ENCODE results near the gene LDOC1.
"Not testable (repeated sequence)": the region's sequence is repeated elsewhere in the genome, so short reads cannot be mapped to it uniquely, and the experiment has no call there.

The LDOC1 gene

DNA sequence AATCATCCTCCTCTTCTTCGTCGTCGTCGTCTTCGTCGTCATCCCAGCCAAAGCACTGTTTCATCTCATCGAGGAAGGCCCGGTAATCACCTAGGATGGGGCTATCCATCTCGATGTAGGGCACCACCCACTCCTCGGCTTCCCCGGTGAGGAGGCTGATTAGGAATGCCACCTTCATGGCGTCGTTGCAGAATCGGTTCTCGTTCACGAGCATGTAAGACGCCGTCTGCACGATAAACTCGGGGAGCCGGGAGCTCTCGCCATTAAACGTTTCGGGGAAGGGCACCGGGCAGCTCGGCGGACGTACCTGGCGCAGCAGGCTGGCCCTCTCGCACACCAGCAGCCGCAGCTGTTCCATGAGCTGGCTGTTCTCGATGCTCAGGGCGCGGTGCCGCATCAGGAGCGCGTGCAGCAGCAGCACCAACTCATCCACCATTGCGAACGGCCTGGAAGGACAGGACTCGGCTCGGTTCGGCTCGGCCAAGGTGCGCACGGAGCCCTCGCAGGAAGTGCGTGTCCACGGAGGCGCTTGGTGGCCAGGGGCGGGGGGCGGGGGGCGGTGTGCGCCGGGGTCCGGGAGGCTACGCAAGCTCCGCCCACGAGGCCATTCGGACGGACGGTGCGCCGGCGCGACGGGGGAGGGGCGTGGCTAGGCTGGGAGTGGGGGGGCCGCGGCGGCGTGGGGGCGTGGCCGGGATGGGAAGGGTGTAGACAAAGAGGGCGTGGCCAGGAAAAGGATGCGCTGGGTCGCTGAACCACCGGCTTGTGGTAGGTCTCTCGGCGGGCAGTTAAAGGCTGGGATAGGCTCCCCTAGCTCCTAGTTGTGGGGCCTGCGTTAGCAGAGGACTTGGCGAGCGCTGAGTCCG, at the start of gene LDOC1:
Gene LDOC1 (minus strand): TSS at position 544 of the 866 bp plus-strand sequence. CDS start 108 bp downstream, at position 436.
- DNase-seq (ENCODE audit: low spot score), result peak; percentile 75

GRCh38 chrX:141221611-141222010, 44.7 kb upstream of the LDOC1 start:
- no peak for DNase-seq (ENCODE audit: low spot score)

DNA sequence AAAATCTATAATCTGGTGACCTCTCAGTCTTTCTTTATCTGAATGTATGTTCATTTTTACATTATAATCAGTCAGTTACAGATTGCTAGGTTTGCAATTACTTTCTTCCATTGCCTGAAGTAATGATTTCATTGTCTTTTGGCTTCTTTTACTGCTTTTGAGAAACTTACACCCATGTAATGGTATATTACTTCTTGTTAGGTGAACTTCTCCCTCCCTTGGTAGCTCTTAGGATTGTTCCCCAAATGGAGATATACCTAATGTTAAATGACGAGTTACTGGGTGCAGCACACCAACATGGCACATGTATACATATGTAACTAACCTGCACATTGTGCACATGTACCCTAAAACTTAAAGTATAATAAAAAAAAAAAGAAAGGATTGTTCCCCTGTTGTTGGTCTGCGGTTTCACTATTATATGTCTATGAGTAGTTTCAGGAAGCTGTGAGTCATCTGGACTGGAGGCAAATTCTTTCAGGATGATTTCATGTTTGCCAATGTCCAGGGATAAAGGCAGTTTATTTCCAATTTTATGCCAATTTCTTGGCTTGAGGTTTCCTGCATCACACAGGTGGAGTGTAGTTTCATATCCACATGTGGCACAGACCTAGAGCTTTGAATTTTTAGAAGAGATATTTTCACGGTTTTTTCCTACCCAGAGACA, 43.5 kb upstream of the LDOC1 start:
- no peak for DNase-seq (ENCODE audit: low spot score)

- DNase-seq (ENCODE audit: low spot score), result no peak
Measured at GRCh38 chrX:141214196-141214595, 37.3 kb upstream of the LDOC1 start.

- no peak for DNase-seq (ENCODE audit: low spot score)
Measured at GRCh38 chrX:141201962-141202361, 25.0 kb upstream of the LDOC1 start.

DNA sequence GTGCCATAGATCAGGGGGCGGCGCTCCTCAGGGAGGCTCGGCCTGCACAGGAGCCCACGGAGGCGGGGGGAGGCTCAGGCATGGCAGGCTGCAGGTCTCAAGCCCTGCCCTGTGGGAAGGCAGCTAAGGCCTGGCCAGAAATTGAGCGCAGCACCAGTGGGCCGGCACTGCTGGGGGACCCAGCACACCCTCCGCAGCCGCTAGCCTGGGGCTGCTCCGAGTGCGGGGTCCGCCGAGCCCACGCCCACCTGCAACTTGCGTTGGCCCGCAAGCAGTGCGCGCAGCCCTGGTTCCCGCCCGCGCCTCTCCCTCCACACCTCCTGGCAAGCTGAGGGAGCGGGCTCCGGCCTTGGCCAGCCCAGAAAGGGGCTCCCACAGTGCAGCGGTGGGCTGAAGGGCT, 11.6 kb upstream of the LDOC1 start:
- not testable (repeated sequence) for DNase-seq (ENCODE audit: low spot score)

DNA sequence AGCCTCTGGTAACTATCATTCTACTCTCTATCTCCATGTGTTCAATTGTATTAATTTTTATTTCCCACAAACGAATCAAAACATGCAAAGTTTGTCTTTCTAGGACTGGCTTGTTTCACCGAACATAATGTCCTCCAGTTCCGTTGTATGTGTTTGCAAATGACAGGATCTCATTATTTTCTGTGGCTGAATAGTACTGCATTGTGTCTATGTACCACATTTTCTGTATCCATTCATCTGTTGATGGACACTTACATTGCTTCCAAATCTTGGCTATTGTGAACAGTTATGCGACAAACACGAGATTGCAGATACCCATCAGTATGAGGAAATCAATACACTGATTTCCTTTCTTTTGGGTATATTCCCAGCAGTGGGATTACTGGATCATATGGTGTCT, 8.4 kb upstream of the LDOC1 start:
- DNase-seq (ENCODE audit: low spot score), result no peak

- no peak for DNase-seq (ENCODE audit: low spot score)
Measured at GRCh38 chrX:141183000-141183399, 6.1 kb upstream of the LDOC1 start.

GRCh38 chrX:141180851-141181250, 3.9 kb upstream of the LDOC1 start:
- DNase-seq (ENCODE audit: low spot score), result no peak

GRCh38 chrX:141175786-141176185, 1.1 kb downstream of the LDOC1 start:
- no peak for DNase-seq (ENCODE audit: low spot score)

DNA sequence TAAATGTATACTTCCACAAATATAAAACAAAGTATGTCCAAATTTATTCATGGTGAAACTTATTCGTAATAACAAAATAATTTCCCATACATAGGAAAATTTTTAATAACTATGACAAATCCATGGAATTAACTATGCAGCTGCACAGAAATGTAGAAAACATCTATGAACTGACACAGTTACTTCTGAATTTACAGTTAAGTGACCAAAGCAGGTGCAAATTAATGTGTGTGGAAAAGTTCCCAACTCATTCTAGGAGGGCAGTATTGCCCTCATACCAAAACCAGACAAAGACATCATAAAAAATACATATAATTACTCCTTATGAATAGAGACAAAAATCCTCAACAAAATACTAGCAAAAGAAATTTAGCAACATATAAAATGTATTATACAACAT, 12.5 kb downstream of the LDOC1 start:
- no peak for DNase-seq (ENCODE audit: low spot score)

GRCh38 chrX:141158084-141158483, 18.8 kb downstream of the LDOC1 start:
- DNase-seq (ENCODE audit: low spot score), result no peak

DNA sequence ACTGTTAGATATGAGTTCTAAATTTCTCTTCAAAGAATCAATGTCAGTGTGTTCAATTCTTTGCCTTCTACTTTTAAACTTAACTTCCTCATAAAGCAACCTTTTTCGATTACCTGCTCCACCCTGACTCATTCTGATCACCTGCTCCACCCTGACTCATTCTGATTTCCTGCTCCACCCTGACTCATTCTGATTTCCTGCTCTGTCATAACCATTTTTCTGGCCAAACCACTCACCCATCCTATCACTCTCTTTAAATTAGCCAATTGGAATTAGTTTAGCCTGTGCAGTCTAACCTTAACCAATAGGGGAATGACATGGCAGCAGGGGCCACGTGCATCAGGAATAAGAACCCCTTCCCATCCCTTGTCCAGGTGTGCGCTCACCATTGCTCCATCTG, 21.7 kb downstream of the LDOC1 start:
- not testable (repeated sequence) for DNase-seq (ENCODE audit: low spot score)

- no peak for DNase-seq (ENCODE audit: low spot score)
Measured at GRCh38 chrX:141142946-141143345, 34.0 kb downstream of the LDOC1 start.

DNA sequence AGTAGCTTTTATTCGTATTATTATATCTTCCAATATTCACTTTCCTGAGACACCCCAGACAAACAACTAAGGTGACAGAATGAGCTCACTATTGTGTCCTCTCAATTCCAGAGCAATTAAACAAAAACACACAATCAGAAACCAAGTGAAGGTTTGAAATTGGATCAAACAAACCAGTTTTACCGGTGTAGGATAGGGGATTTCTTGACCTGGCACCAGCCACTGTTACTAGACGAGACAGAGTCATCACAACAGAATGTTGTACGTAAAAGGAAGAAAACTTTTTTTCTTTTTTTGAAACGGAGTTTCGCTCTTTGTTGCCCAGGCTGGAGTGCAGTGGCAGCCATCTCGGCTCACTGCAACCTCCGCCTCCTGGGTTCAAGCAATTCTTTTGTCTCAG, 43.7 kb downstream of the LDOC1 start:
- no peak for DNase-seq (ENCODE audit: low spot score)

DNA sequence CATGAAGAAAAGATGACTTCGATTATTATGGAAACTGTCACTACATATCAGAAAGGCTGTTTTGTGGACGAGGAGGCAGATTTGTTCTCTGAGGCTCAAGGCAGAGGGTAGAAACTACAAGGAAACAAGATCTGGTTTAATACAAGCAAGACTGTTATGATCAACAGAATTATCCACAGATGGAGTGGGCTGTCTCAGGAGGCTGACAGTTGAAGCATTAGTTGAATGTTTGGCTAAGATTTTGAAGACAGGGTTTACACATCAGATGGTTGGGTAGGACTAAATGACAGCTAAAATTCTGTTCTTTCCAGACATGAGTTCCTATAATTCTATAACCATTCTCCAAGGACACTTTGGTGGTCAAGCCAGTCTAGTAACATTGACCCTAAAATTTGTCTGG, 49.8 kb downstream of the LDOC1 start:
- DNase-seq (ENCODE audit: low spot score), result no peak
